NCI-H1436 (cell line): ENCODE measurements around the gene ACVRL1.

Source experiments
- DNase-seq: peaks from one replicate; lab custom pipeline; 2025; lab: John Stamatoyannopoulos, UW

The ACVRL1 gene

DNA sequence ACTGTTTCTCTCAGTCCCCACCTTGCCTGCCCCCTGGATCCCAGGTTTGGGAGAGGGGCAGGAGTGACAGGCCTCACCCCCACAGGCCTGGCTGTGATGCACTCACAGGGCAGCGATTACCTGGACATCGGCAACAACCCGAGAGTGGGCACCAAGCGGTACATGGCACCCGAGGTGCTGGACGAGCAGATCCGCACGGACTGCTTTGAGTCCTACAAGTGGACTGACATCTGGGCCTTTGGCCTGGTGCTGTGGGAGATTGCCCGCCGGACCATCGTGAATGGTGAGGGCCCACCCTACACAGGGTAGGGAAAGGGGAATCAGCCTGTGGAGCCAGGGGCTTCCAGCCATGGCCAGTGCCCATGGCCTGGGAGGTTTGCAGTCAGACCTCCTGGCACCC, 8.6 kb downstream of the ACVRL1 start:
- DNase-seq = no peak

DNA sequence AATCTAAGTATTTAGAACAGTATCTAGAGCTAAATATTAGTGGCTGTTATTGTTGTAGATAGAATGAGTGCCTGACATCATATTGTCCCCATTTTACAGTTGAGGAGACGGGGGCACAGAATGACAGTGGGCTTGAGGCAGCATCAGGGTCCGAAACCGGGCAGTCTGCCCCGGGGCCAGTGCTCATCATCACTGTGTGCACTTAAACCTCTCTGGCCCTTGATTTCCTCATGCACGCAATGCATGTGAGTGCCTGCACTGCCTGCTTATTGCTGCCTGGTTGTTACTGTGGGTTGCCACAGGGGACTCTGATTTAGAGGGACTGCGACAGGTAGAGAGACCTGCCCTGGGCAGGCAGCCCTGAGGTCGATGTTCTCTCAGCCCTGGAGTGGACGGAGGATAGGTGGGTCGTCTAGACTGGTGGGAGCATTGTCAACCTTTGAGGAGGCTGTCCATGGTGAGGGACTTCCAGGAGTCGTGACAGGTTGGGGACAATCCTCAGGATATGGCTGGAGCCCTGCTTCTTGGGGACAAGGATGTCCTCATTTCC, 9.8 kb downstream of the ACVRL1 start:
- DNase-seq = no peak

DNA sequence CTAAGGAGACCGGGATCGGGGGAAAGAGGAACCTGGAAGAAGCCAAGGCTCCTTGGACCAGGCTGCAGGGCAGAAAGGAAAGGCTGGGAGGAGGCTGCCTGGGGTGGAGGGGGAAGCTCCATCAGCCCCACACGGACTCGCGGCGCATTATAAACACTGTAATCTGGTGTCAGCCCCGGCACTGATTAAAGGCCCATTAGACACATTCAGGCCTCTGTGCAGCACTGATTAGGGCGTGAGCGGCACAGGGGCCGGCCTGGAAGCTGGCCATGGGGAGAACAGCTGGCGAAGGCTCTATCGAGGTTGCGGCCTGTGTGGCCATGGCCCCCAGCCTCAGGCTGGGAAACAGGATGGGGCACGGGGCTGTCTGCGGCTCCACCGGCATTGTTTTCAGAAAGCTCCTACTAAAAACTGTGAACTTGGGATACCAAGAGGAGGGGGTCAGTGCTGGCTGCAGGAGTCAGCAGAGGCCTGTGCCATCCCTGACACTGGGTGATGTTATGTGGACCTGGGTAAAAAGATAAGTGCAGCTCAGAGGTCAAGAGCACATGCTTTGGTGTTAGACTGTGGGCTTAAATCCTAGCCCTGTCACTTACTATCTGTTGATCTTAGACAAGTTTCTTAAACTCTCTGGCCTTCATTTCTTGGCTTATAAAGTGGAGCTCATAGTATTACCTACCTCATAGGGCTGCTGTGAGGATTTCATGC, 10.6 kb downstream of the ACVRL1 start:
- no peak for DNase-seq

DNA sequence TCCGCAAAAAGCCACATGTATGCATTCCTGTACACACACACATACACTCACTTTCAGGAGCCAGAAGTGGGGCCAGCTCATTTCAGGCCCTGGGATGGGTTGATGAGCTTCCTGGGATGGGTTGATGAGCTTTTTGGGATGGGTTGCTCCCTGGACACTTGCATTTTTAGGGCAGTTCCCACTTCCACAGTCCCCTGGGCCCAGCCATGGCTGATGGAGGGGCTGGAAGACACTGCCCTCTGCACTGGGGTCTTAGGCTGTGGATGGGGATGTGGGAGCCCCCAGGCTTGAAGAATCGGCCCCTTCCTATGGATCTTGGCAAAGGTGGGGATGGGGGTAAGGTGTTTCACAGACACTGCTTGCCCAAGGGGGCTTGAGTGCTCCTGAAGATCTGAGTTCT, 12.7 kb downstream of the ACVRL1 start:
- DNase-seq = no peak

DNA sequence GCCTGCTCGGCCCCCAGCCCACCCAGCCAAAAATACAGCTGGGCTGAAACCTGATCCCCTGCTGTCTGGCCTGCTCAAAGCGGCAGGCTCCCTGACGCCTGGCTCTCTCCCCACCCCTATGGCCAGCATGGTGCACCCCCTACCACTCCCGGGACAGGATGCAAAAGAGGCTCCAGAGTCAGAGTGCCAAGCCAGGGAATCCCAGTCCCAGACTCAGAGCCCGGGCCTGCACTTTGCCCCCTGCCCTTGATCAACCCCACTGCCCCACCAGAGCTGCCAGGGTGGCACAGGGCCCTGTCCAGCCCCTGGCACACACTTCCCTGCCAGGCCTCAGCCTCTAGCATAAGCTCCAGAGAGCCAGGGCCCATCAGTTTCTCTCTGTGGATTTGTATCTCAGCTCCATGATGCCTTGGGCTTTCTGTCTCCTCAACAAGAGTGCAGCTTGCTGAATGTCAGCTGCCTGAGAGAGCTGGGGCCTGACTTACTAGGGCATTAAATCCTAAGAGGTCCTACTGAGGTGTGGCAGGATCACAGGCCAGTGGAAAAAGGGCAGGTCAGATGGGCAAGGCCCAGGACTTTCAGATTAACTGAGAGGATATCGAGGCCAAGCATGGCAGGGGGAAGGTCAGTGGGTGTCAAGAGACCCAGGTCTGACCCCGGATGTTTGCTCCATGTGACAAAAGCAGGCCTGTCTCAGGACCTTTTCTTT, 13.9 kb downstream of the ACVRL1 start:
- DNase-seq = no peak

DNA sequence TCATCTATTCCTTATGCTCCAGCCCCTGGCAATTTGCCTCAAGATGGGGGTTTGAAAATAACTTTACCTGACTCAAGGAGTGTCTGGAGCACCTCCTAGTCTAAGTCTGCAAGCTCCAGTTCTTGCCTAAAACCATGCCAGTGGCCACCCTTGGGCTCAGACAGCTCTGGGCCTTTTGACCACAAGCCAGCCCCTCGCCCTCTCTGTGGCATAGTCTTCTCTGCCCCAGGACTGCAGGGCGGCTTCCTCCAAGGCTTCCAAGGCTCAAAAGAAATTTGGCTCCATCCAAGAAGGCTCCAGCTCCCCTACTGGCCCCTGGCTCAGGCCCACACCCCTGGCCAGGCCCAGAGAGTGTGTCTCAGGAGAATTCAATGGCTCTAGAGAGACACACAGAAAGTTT, 14.8 kb downstream of the ACVRL1 start:
- no peak for DNase-seq

DNA sequence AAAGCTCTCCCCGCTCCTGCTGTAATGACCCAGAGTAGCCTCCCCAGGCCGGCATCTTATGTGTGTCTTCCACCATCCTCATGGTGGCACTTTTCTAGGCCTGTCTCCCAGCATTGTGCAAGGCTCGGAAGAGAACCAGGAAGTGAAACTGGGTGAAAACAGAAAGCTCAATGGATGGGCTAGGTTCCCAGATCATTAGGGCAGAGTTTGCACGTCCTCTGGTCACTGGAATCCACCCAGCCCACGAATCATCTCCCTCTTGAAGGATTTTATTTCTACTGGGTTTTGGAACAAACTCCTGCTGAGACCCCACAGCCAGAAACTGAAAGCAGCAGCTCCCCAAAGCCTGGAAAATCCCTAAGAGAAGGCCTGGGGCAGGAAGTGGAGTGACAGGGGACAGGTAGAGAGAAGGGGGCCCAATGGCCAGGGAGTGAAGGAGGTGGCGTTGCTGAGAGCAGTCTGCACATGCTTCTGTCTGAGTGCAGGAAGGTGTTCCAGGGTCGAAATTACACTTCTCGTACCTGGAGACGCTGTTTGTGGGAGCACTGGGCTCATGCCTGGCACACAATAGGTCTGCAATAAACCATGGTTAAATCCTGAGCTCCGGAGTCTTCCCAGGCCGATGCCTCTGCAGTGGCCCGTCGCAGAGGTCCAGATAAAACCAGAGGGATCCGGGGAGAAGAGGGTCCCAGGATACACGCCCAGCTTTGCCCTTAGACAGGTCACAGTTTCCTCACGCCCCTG, 15.6 kb downstream of the ACVRL1 start:
- DNase-seq = no peak

DNA sequence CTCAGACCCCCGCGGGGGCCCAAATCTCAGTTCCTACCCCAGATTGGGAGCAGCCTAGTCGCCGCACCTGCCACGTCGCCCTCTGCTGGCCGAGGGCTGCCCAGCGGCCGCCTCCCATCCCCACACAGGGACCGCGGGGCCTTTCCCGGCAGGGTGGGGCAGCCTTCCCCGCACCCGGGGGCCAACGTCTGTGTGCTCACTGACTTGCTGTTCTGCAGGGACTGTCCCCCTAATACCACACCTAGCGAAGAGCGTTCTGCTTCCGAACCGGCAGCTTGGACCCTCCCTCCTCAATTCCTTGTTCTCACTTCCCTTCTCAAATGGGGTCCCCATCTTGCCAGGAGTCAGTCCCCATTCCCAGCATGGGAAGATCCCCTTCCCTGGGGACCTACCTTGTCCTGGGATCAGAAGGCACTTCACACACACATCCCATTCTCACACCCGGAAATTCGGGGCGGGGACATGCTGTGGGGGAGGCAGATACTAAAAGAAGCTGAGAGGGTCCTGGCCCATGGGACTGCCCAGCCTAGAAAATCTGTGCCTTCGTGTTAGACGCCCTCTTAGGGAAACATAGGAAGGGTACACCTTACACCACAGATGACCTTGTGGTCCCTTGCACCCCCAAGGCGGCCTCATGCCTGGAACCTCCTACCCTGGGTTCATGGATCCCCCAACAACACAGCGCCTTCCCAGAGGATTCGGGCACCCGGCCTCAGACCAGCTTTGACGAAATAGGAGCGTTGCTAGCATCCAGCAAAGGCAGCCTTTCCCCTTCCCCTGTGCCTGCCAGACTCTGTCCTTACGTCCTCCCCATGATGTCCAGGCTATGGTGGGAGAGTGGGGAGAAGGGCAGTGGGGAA, 16.4 kb downstream of the ACVRL1 start:
- no peak for DNase-seq

DNA sequence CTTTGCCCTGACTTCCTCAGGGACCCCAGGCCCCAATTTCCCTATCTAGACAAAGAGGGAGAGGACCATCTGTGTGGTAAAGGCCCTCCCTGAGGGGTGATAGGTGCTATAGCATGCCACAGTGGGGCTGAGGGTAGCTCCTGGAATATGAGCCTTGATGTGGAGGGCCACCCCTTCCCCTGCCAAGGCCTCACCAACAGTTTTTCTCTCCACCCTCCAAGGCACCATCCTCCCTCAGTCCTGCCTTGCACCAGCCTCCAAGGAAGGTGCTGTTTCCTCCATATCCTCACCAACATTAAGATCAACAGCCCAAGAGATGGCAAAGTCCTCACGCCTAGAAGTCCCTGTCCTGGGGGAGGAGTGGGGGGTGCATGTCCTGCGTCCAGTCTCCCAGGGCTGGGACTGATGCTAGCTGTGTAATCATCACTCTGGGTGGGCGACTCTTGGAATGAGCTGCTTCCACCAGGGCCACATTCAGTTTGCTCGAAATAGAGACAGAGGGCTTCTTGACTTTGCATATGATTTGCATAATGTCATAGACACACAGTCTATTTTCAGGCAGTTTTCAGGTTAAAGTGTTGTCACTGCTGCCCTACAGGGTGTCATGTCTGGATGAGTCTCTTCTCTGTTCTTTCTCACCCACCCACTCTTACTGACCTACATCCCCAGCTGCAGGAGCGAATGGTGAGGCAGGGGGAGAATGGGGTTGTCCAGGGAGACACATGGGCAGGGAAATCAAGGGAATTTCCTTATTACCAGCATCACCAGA, 17.4 kb downstream of the ACVRL1 start:
- no peak for DNase-seq

DNA sequence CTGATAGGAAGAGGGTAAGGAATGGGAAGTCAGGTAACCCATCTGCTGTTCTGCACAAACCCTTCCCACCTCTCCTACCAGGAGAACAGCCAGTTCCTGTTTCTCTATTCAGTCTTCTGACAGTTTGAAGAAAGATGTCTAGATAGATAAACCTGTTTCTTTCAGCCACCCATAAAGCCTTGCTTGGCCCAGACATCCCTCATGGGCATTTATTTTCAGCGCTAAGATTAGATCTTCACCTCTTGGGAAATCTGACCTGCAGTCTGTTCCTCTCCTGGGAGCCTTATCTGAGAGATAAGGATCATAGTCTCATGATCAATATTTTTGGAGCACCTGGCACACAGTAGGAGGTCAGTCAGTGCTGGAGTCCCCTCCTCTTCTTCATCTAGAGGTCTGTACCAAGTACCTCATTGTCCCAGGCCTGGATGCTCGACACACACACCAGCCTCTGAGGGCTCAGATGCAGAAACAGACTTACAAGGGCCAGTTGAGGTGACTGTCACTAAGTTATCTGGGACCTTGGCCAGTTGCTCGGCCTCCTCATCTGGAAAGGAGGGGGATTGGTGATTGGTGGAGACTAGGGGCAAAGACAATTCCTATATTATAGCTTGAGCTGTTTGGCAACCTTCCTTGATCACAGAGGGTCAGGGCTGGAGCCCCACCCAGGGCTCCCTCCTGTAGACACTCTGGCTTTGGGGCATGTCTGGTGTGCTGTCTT, 18.2 kb downstream of the ACVRL1 start:
- no peak for DNase-seq

DNA sequence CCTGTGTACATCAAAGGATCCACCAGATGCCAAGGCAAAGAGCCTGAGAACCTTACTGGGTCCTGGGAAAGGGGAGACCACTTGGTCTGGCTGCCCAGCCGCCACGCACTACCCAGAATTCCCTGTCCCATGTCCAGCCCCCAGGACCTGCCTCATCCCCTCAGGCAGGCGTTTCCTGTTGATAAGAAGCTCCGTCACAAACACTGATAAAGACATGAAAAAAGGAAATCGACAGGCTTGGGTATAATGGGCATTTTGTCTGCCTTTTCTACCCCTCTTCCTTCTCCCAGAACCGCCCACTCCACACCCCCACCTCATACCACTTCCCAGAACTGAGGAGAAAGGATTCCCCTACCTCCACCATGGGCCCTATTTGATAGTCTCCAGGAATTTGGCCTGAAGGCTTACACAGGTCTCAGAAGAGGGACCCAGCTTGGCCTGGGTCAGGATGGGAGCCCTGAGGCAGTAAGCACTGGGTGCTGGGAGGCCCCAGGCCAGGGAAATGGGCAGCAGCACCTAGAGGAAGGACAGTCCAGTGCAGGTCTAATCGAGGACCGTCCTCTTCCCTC, 18.8 kb downstream of the ACVRL1 start:
- no peak for DNase-seq

DNA sequence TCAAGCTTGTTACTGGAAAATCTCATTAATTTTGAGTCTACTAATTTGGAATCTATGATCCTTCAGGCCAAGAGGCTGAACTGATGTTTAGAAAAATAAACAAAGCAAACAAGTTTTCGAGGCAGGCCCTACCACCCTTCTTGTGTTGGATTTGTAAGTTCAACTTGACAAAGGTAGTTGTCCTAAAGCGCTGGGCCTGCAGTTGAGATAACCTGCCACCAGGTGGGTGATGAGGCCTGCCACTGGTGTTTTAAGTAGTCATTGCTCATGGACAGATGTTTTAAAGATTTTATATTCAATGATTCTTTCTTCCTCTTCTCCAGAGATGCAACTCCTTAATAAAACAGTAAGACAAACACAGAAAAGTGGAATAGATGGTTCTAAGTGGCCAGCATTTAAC, 19.4 kb downstream of the ACVRL1 start:
- no peak for DNase-seq

DNA sequence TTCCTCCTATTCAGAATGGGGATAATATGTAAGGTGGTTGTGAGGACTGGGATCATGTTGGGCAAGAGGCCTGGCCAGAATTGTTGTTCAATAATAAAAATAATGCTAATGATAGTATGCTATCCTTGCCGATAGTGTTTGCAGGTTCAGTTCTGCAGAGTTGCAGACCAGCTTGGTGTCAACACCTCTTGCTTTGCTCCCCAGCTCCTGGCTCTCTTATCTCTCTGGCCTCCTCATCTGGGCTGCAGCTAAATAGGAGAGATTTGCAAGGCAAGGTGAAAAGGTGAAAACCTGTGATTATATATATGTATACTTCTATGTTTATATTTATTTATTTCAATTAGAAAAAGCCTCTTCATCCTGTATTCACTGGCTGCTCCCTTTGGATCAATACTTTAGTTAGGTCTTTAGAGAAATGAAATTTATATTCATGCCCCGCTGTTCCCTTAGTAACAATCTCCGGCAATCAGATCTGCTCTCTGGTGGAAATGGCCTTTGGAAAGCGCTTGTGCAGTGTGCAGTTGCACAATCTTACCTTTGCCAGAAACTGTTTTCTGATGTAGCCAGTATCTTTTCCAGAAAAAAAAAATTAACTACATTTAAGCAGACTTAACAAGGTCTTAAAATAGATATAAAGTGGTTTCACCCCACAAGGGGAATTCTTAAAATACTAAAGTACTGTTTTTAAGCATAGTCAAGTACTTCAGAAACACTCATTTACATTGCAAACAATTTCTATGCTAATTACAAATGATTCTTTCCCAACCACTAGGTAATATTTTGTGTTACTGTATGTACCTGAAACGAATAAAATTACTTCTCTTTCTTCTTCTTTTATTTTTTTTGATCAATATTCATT, 25.1 kb downstream of the ACVRL1 start:
- DNase-seq = no peak

DNA sequence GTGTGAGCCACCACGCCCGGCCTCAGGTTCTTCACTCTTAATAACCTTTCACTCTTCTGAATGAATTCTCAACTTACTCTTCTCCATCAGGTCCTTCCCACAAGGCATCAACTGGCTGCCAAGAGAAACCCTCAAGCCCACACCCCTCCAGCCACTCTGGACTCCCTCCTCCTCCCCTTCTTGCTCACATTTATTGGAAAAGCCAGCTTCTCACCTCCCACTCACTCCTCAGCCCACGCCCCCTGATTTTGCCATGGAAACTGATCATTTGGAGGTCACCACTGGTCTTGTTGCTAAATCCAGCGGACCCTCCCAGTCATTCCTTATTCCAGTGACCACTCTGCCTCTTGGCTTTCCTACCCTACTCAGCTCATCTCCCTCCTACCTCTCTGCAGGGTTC, 26.8 kb downstream of the ACVRL1 start:
- DNase-seq = no peak

DNA sequence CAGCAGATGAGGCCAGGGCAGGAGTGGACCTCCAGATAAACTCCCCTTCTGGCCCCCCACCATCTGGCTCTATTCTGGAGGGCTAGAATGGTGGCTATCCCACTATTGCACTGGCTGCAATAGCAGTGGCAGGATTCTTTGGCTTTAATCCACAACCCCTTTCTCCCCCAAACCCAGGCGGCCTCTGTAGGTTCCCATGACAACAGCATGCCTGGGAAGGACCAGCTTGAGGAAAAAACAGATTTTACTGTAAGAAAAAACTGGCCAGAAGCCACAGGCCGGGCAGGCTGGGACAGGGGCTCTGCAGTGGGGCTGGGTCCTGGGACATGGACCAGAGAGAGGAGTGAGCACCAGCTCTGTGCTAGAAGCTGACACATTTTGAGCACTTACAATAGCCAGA, 30.6 kb downstream of the ACVRL1 start:
- DNase-seq = no peak

DNA sequence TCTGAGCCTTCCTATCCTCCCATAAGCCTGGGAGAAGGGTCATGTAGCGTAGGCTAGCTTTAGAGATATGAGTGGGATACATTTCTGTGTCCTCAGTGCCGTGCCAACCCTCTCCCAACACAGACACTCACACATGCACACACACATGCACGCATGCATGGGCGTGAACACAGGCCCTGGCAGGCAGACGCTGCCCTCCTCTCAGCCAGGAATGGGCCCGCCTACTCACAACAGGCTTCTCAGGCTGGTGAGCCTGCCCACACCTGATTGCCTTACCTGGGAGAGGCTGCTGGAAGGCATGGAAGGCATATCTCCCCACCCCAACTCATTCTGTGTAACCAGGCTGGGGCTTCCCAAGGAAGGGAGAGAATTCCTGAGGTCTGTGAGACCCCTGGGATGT, 31.4 kb downstream of the ACVRL1 start:
- DNase-seq = no peak

DNA sequence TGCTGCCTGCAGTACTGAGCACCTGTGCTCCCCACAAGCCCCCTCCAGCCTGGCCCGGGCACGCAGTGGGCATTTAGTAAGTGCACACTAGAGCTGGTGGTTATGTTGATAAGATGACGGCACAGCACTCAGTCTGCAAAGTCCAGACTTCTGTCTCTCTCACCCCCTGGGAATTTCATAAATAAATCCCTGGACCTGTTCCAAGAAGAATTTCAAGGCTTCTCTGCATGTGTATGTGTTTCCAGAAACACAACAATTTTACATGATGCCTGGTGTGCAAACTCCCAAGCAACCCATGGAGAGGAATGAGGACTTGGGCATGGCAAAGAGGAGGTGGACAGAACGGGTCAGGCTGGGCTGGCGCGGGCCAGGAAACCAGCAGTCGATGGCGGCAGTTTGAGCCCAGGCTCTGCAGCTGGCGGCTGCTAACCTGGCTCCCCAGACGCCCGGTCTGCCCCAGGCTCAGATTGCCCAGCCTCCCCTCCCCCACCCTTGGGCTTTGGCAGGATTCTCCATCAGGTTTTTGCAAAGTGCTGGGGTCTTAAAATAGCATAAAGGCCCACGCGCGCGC, 33.8 kb downstream of the ACVRL1 start:
- peak; percentile 44 for DNase-seq

DNA sequence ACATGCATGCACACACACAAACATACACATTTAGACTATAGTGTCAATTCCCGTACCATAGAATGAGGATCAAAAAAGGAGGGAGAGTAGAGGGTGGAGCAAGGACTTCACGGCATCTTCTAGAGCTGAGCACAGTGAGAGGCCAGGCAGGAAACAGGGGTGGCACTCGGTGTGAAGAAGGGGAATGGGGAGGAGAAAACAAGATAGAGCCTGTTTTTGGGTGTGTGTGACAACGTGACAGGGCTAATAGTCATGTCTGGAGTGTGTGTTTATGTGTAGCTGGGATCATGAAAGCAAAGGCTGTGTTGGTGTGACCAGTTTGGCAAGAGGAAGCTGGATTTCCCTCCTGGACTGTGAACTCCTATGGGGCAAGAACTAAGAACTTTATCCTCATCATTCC, 34.3 kb downstream of the ACVRL1 start:
- DNase-seq = no peak

DNA sequence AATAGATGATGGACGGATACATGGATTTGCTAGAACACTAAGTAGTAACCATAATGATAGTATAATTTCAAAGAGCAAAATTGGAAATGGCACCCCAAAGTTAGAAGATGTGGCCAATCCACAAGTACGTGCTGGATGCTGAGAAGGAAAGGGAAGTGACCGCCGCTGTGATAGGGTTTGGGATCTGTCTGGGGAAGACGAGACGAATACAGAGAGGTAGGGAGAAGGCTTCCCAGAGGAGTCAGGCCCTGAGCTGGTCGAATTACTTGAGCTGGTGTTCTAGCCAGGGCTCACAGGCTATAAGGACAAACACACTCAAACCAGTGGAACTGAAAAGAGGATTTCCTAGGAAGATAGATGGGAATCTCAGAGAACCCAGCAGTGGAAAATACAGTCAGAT, 34.8 kb downstream of the ACVRL1 start:
- DNase-seq = no peak
